Left lung (tissue), 10 donors: Measurements from ENCODE around the gene ATP6V0E2. TPM values are rescaled to one million over a fixed set of nuclear protein-coding genes. Genes with fewer than 3 reads are reported as not detected.
"Not testable (repeated sequence)": the region's sequence is repeated elsewhere in the genome, so short reads cannot be mapped to it uniquely, and the experiment has no call there.

Source experiments
- ATAC-seq: fragments of 200-7000 bp; cut with Tn5 transposase; one replicate; pipeline ENCODE4 v1.9.1; 2020; ENCODE audit warnings: moderate library complexity
- DNase-seq, 4 donors: peaks; one replicate each; pipeline ENCODE4 v3.0.0-alpha.2; 2013 to 2020
- H3K27ac ChIP-seq, 2 donors: fragments of 200-600 bp; sonication (generic) in 1 of 2; one replicate each; pipeline versions ENCODE4 v1.5.0 to v1.8.0; 2020 to 2021
- H3K27me3 ChIP-seq, 2 donors: fragments of 200-600 bp; sonication (generic) in 1 of 2; one replicate each; pipeline versions ENCODE4 v1.5.0 to v1.8.0; 2020 to 2021
- H3K36me3 ChIP-seq, 2 donors: fragments of 200-600 bp; sonication (generic) in 1 of 2; one replicate each; pipeline versions ENCODE4 v1.5.0 to v1.8.0; 2020 to 2021
- H3K4me1 ChIP-seq, 2 donors: fragments of 200-600 bp; one replicate each; pipeline ENCODE4 v1.8.0; 2021
- H3K4me3 ChIP-seq, 2 donors: fragments of 200-600 bp; sonication (generic) in 1 of 2; one replicate each; pipeline versions ENCODE4 v1.5.0 to v1.8.0; 2020 to 2021; ENCODE audit warnings: mild to moderate bottlenecking in 1 of 2
- H3K9me3 ChIP-seq, 2 donors: fragments of 200-600 bp; sonication (generic) in 1 of 2; one replicate each; pipeline versions ENCODE4 v1.5.0 to v1.8.0; 2020 to 2021
- CTCF ChIP-seq, 2 donors: fragments of 200-600 bp; sonication (generic) in 1 of 2; IDR thresholded peaks; one replicate each; pipeline versions ENCODE4 v1.5.0 to v1.8.0; 2021; ENCODE audit warnings: antibody characterized with exemption in 2 of 2
- intact Hi-C, 2 donors: fragments of 100-400 bp; cut with DNase I; formaldehyde crosslinking; loops; one replicate each; pipeline versions ENCODE4 v1.11.2 to v1.14.2; 2022
- polyA plus RNA-seq, 6 donors: library from polyadenylated mRNA; unstranded; fragments of 120-200 nt; gene quantifications; one replicate each; pipeline ENCODE4 v1.2.1, GENCODE V29; 2013; ENCODE audit not compliant: insufficient read length in 6 of 6
- total RNA-seq, 2 donors: library from RNA; stranded (reverse); fragmentation: NEBNext Ultra II Directional; extraction: Animal tissue kit (Norgen Biotek cat#: 25700); gene quantifications; one replicate each; pipeline ENCODE4 v1.2.1, GENCODE V29; 2021
- donor health status: DM: no; HTN: yes; CAD: no.
- donor health status: DM: no; HTN: no; CAD: no.

Gene ATP6V0E2
- total and polyA plus RNA-seq, 8 donors = 14.0 to 30.5 (median 16.9) TPM

- TF ChIP-seq CTCF (IDR thresholded peaks at IDR 0.05) = no peak
- Histone ChIP-seq H3K27ac (no peak overlapping the region), H3K9me3 (no peaks in the 10 kb centered on the region), H3K4me3 (no peak overlapping the region), H3K27me3 (no peaks in the 10 kb centered on the region), H3K36me3 (no peaks in the 10 kb centered on the region), H3K4me1 (no peaks in the 10 kb centered on the region)
- no peak for ATAC-seq
- DNase-seq = peak in 1 of 4 donors; percentile 78
- intact Hi-C loops = no loop called here
These were observed 48.0 kb upstream of the ATP6V0E2 start for GRCh38 chr7:149825567-149826343.

DNA sequence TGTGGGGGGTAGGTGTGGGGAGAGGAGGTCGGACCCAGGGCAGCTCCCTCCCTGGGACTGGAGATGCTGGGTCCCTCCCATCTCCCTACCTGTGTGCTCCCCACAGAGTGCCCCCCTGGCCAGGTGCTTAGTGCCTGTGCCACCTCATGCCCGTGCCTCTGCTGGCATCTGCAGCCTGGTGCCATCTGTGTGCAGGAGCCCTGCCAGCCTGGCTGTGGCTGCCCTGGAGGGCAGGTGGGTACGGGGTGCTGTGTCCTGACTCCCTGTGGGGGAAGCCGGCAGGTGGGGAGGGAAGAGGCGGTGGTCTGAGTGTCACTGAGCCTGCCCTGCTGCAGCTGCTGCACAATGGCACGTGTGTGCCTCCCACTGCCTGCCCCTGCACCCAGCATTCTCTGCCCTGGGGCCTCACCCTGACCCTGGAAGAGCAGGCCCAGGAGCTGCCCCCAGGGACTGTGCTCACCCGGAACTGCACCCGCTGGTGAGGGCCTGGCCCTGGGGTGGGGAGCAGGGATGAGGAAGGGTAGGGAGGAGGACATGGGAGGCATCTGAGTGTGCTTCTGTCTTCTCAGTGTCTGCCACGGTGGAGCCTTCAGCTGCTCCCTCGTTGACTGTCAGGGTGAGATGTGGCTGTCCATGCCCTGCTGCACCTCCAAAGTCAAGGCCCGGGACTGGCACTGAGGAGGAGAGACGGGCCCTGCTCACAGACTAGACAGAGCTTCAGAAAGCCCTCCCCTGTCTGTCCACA is 47.3 kb upstream of the ATP6V0E2 start:
- Histone ChIP-seq H3K4me3 (no peak overlapping the region), H3K4me1 (no peaks in the 10 kb centered on the region), H3K9me3 (no peaks in the 10 kb centered on the region), H3K27ac (no peak overlapping the region), H3K27me3 (no peaks in the 10 kb centered on the region), H3K36me3 (no peaks in the 10 kb centered on the region)
- DNase-seq (peak in 1 of 4 donors; percentile 73), ATAC-seq (no peak)
- no peak for TF ChIP-seq CTCF (IDR thresholded peaks at IDR 0.05)
- intact Hi-C loops = no loop called here

DNA sequence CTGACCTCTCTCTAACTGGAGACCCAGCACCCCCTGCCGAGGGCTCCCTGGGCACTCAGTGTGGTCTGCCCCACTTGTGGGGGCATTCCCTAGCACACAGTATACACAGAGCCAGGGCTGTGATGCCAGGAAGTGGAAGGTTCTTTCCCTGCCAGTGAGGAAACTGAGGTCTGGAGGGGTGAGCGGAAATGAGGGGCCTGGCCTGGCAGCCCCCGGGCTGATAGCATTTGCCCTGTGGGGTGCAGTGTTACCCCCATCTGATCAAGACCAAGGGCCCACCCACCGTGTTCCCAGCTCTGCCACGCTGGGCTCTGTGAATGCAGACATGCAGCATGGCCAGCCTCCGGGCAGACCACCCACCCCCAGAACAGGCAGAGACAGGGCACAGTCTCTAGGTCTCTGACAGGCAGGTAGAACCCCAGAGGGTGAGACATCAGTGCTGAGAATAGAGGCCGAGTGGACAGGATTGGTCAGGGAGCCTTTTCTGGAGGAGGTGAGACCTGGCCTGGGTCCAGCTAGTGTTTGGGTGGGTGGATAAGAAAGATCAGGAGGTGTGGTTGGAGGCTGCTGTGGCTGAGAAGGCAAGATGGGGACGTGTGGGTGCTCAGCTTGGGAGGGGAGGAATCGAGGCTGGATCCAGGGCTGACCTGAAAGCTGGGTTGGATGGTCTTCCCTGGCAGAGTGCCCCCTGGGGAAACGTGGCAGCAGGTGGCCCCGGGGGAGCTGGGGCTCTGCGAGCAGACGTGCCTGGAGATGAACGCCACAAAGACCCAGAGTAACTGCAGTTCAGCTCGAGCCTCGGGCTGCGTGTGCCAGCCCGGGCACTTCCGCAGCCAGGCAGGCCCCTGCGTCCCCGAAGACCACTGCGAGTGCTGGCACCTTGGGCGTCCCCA is 46.4 kb upstream of the ATP6V0E2 start:
- DNase-seq (peak in 1 of 4 donors; percentile 16), ATAC-seq (no peak)
- Histone ChIP-seq H3K9me3 (no peaks in the 10 kb centered on the region), H3K4me3 (no peak overlapping the region), H3K27ac (no peak overlapping the region), H3K27me3 (no peaks in the 10 kb centered on the region), H3K36me3 (no peaks in the 10 kb centered on the region), H3K4me1 (no peaks in the 10 kb centered on the region)
- TF ChIP-seq CTCF (IDR thresholded peaks at IDR 0.05) = no peak
- intact Hi-C loops = no loop called here

GRCh38 chr7:149828357-149829309 is 45.1 kb upstream of the ATP6V0E2 start:
- ATAC-seq (no peak), DNase-seq (peak in 1 of 4 donors; percentile 14)
- intact Hi-C loops = no loop called here
- Histone ChIP-seq H3K4me3 (no peak overlapping the region), H3K27ac (no peak overlapping the region), H3K4me1 (no peaks in the 10 kb centered on the region), H3K36me3 (no peaks in the 10 kb centered on the region), H3K27me3 (no peaks in the 10 kb centered on the region), H3K9me3 (no peaks in the 10 kb centered on the region)
- no peak for TF ChIP-seq CTCF (IDR thresholded peaks at IDR 0.05)

DNA sequence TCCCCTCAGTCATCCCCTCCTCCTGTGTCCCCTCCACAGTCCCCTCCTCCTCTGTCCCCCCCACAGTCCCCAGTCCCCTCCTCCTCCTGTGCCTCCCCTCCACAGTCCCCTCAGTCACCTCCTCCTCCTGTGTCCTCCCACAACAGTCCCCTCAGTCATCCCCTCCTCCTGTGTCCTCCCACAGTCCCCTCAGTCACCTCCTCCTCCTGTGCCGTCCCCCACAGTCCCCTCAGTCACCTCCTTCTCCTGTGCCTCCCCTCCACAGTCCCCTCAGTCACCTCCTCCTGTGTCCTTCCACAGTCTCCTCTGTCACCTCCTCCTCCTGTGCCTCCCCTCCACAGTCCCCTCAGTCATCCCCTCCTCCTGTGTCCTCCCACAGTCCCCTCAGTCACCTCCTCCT is 43.2 kb upstream of the ATP6V0E2 start:
- H3K27ac ChIP-seq, ATAC-seq, H3K4me1 ChIP-seq, H3K4me3 ChIP-seq, H3K27me3 ChIP-seq, DNase-seq, H3K36me3 ChIP-seq, intact Hi-C loops, H3K9me3 ChIP-seq: not testable (repeated sequence)
